Bronchial epithelial cell (primary cell): ENCODE results near the gene RHBDD1. TPM values are rescaled to one million over a fixed set of nuclear protein-coding genes. Genes with fewer than 3 reads are reported as not detected.
A peak's percentile ranks its signal among the peaks of the same experiment; 100 is the strongest.

ENCODE experiments used
- DNase-seq: peaks from one replicate; pipeline ENCODE4 v3.0.0-alpha.2; 2010; ENCODE audit warnings: low read depth
- FAIRE-seq: peaks from 2 replicates; lab custom pipeline; 2011; peaks lifted over from hg19 to GRCh38; lab: Jason Lieb, UNC
- H3K27me3 ChIP-seq: 2 replicates; pipeline ENCODE4 v1.5.1; 2011; ENCODE audit warnings: low read length; ENCODE audit not compliant: control insufficient read depth, insufficient read depth
- H3K36me3 ChIP-seq: 2 replicates; pipeline ENCODE4 v1.5.1; 2011; ENCODE audit warnings: low read length; ENCODE audit not compliant: control insufficient read depth, insufficient read depth
- H3K4me3 ChIP-seq: 2 replicates; pipeline ENCODE4 v1.5.1; 2011; ENCODE audit warnings: mild to moderate bottlenecking, low read depth, low read length, control low read depth
- total RNA-seq: library from RNA; depleted of rRNA; stranded (reverse); fragments of >200 nt; gene quantifications from 2 replicates; pipeline ENCODE4 v1.2.1, GENCODE V29; 2014
- TF ChIP-seq, protein P1 (sequence below): IDR thresholded peaks from 2 replicates; pipeline ENCODE4 v1.5.1; 2011; ENCODE audit warnings: mild to moderate bottlenecking, moderate library complexity, low read length, control low read depth, inconsistent platforms; ENCODE audit not compliant: insufficient read depth, severe bottlenecking

RHBDD1 gene
- total RNA-seq, 1 donor from 2014 or later: 29.7 TPM

DNA sequence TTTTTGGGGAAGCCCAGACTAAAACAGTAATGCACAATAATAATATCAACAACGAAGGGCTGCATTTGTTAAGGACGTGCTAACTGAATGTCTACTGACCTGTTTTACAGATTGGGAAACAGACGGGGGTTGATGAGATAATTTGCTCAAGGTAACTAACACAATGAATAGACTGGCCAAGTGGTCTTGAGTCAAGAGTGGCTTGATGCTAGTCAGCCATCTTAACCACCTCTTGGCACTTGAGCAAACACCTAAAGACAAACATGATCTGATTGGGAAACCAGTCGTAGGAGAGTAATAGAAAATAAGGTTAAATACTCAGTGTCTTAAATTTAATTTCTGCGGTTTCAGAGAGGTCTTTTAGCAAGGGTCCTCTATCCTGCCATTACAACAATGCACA lies 14.2 kb downstream of the RHBDD1 start:
- Histone ChIP-seq H3K36me3 (peaks cover 1% of the 10 kb centered on the region), H3K4me3 (no peak overlapping the region), H3K27me3 (no peaks in the 10 kb centered on the region)
- FAIRE-seq (no peak), DNase-seq (no peak)
- TF ChIP-seq, protein P1, sequence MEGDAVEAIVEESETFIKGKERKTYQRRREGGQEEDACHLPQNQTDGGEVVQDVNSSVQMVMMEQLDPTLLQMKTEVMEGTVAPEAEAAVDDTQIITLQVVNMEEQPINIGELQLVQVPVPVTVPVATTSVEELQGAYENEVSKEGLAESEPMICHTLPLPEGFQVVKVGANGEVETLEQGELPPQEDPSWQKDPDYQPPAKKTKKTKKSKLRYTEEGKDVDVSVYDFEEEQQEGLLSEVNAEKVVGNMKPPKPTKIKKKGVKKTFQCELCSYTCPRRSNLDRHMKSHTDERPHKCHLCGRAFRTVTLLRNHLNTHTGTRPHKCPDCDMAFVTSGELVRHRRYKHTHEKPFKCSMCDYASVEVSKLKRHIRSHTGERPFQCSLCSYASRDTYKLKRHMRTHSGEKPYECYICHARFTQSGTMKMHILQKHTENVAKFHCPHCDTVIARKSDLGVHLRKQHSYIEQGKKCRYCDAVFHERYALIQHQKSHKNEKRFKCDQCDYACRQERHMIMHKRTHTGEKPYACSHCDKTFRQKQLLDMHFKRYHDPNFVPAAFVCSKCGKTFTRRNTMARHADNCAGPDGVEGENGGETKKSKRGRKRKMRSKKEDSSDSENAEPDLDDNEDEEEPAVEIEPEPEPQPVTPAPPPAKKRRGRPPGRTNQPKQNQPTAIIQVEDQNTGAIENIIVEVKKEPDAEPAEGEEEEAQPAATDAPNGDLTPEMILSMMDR: no peak

DNA sequence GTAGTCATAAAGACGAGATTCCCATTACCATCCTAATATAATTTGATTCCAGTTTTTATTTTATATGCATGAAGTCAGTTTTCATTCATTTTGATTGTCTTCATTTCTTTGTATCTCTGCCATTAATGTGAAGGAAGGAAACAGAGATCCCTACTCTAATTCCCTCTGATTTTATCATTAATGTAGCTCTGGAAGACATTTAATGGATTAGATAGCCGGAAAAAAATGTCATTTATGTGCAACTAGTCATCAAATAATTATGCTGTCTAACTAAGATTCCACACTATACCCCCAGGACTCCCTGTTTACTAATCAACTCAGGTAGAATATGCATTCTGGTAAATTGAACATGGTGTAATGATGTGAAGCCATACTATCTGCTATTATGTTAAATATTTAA lies 19.9 kb downstream of the RHBDD1 start:
- TF ChIP-seq, protein P1: no peak
- no peak for FAIRE-seq

GRCh38 chr2:226860087-226860486 lies 24.2 kb downstream of the RHBDD1 start:
- H3K4me3 ChIP-seq: no peak overlapping the region
- H3K36me3 ChIP-seq: peaks cover 5% of the 10 kb centered on the region
- DNase-seq: no peak
- no peak for FAIRE-seq
- TF ChIP-seq, protein P1: no peak
- no peaks in the 10 kb centered on the region for H3K27me3 ChIP-seq

More for the DNA sequence above, 19.9 kb downstream of the RHBDD1 start:
- H3K4me3 ChIP-seq: no peak overlapping the region
- no peak for DNase-seq
- no peaks in the 10 kb centered on the region for H3K36me3 ChIP-seq
- H3K27me3 ChIP-seq: no peaks in the 10 kb centered on the region

- DNase-seq: peak; percentile 5
- TF ChIP-seq, protein P1: no peak
- FAIRE-seq: no peak
- Histone ChIP-seq H3K4me3 (no peak overlapping the region), H3K36me3 (peaks cover 6% of the 10 kb centered on the region), H3K27me3 (no peaks in the 10 kb centered on the region)
These were observed 26.8 kb downstream of the RHBDD1 start for GRCh38 chr2:226862623-226863022.

GRCh38 chr2:226865273-226865672 lies 29.4 kb downstream of the RHBDD1 start:
- no peaks in the 10 kb centered on the region for H3K27me3 ChIP-seq
- H3K4me3 ChIP-seq: no peak overlapping the region
- FAIRE-seq (peak; percentile 55), DNase-seq (peak; percentile 62)
- peaks cover 6% of the 10 kb centered on the region for H3K36me3 ChIP-seq
- TF ChIP-seq, protein P1: no peak

DNA sequence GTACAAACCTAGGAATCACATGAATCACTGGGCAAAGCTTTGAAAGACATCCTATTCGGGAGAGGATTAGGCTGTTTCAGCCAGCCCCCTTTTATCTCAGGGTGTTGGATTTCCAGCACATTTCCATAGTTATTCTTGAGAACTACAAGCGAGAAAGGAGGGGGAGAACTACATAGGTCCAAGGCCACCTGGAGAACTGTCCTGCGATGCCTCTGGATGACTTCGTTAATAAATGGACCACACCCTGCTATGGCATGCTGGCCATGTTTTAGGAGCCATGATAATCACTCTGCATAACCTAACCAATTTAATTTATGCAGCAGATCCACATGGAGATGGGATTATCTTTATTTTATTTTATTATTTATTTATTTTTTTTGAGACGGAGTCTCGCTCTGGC lies 29.9 kb downstream of the RHBDD1 start:
- H3K27me3 ChIP-seq: no peaks in the 10 kb centered on the region
- TF ChIP-seq, protein P1: no peak
- no peak overlapping the region for H3K4me3 ChIP-seq
- DNase-seq (no peak), FAIRE-seq (no peak)
- peaks cover 6% of the 10 kb centered on the region for H3K36me3 ChIP-seq
